ENCODE results near the gene DGKB.

Gene DGKB

GRCh38 chr7:14817829-14818614 is 84.5 kb downstream of the DGKB start:
- no peak for DNase-seq

GRCh38 chr7:14807507-14807906 is 95.0 kb downstream of the DGKB start:
- no peak for DNase-seq

- DNase-seq, result no peak
Measured at GRCh38 chr7:14806891-14807290, 95.7 kb downstream of the DGKB start.

GRCh38 chr7:14805105-14805719 is 97.3 kb downstream of the DGKB start:
- no peak for DNase-seq

GRCh38 chr7:14800664-14801063 is 101.9 kb downstream of the DGKB start:
- DNase-seq, result no peak

- DNase-seq, result no peak
Measured at GRCh38 chr7:14793151-14793550, 109.4 kb downstream of the DGKB start.

- no peak for DNase-seq
Measured at GRCh38 chr7:14787551-14787950, 115.0 kb downstream of the DGKB start.

GRCh38 chr7:14786314-14786895 is 116.1 kb downstream of the DGKB start:
- DNase-seq, result no peak

GRCh38 chr7:14777806-14778205 is 124.7 kb downstream of the DGKB start:
- no peak for DNase-seq

GRCh38 chr7:14776266-14776665 is 126.3 kb downstream of the DGKB start:
- DNase-seq, result no peak

- DNase-seq, result no peak
Measured at GRCh38 chr7:14773729-14774271, 128.8 kb downstream of the DGKB start.

- DNase-seq, result no peak
Measured at GRCh38 chr7:14770614-14771013, 131.9 kb downstream of the DGKB start.

GRCh38 chr7:14769261-14769660 is 133.3 kb downstream of the DGKB start:
- no peak for DNase-seq

- DNase-seq, result no peak
Measured at GRCh38 chr7:14767716-14768425, 134.7 kb downstream of the DGKB start.

- DNase-seq, result no peak
Measured at GRCh38 chr7:14766747-14767146, 135.8 kb downstream of the DGKB start.

- no peak for DNase-seq
Measured at GRCh38 chr7:14765731-14766130, 136.8 kb downstream of the DGKB start.

- no peak for DNase-seq
Measured at GRCh38 chr7:14762561-14762960, 140.0 kb downstream of the DGKB start.

GRCh38 chr7:14761510-14762296 is 140.8 kb downstream of the DGKB start:
- DNase-seq, result peak; percentile 69

GRCh38 chr7:14760730-14761478 is 141.6 kb downstream of the DGKB start:
- no peak for DNase-seq

- DNase-seq, result no peak
Measured at GRCh38 chr7:14759785-14760184, 142.8 kb downstream of the DGKB start.

GRCh38 chr7:14754631-14755030 is 147.9 kb downstream of the DGKB start:
- DNase-seq, result peak; percentile 11

GRCh38 chr7:14752301-14752700 is 150.2 kb downstream of the DGKB start:
- no peak for DNase-seq

Measured in NCI-H2171 (cell line).